Retinal pigment epithelial cell (primary cell): ENCODE data around the gene FLNB.

Experiments
- DNase-seq: peaks from one replicate; pipeline ENCODE4 v3.0.0-alpha.2; 2010; ENCODE audit warnings: low read depth
- H3K4me3 ChIP-seq: 2 replicates; pipeline ENCODE4 v1.5.1; 2011; ENCODE audit warnings: mild to moderate bottlenecking, low read length, control low read depth, moderate library complexity
- TF ChIP-seq, protein P1 (sequence below): conservative IDR thresholded peaks from 2 replicates; pipeline ENCODE4 v1.5.1; 2011; ENCODE audit warnings: low read depth, low read length, control low read depth, inconsistent platforms

The FLNB gene

DNA sequence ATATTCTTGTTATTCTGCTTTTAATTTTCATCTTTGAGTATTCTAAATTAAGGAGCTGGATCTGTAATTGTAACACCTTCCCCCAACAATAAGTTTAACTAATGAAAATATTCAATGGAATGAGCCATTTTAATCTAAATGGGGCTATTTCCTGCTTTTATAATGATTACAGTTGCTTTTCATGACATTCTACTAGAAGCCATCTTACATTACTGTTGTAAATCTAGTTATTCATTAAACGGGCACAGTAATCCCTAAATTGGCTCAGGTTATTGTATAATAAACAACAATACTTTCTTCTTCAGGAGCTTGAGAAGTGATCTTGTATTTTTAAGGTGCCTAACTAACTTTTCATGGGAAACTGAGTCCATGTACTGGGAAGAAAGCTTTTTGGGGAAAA, 8.5 kb downstream of the FLNB start:
- H3K4me3 ChIP-seq, result no peak overlapping the region
- TF ChIP-seq, protein P1, sequence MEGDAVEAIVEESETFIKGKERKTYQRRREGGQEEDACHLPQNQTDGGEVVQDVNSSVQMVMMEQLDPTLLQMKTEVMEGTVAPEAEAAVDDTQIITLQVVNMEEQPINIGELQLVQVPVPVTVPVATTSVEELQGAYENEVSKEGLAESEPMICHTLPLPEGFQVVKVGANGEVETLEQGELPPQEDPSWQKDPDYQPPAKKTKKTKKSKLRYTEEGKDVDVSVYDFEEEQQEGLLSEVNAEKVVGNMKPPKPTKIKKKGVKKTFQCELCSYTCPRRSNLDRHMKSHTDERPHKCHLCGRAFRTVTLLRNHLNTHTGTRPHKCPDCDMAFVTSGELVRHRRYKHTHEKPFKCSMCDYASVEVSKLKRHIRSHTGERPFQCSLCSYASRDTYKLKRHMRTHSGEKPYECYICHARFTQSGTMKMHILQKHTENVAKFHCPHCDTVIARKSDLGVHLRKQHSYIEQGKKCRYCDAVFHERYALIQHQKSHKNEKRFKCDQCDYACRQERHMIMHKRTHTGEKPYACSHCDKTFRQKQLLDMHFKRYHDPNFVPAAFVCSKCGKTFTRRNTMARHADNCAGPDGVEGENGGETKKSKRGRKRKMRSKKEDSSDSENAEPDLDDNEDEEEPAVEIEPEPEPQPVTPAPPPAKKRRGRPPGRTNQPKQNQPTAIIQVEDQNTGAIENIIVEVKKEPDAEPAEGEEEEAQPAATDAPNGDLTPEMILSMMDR, result no peak
- no peak for DNase-seq

GRCh38 chr3:58018892-58019742, 10.9 kb downstream of the FLNB start:
- H3K4me3 ChIP-seq, result no peak overlapping the region
- TF ChIP-seq, protein P1, result no peak
- DNase-seq, result no peak

- TF ChIP-seq, protein P1, result no peak
- H3K4me3 ChIP-seq, result no peak overlapping the region
- no peak for DNase-seq
Observed at GRCh38 chr3:58020783-58021071, 12.5 kb downstream of the FLNB start.

DNA sequence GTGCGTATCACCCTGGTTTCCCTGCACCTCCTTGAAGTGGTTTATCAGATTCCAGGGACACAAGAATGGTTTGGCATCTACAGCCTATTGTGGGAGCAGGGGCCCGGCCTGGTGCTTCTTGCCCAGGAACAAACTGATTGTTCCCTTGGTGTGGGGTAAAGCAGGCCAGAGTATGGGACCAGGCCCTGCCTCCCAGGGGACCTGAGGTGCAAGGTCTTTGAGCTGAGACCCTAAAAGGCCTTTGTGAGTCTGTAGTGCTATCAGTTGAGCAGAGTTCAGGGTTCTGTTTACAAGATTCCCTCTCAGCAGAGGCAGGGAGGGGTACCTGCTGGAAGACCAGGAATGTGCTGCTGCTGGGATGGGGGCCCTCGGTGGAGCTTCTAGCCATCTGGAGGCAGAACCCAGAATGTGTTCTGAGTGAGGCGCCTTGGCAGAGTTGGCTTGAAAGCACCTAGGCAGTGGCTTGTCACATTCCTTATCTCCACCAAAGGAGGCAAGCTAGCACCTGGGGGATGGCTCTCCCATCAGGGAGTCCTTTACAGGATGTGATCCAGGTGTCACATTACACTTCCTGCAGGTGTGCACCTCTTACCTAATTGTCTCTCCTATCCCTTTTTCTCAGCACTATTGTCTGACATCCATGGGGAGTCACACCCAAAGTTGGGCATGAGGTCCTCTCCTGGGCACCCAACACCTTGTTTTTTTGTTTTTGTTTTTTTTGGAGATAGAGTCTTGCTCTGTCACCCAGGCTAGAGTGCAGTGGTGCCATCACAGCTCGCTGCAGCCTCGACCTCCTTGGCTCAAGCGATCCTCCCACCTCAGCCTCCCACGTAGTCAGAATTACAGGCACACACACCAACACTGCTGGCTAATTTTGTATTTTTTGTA, 13.1 kb downstream of the FLNB start:
- no peak for DNase-seq
- TF ChIP-seq, protein P1, result no peak
- no peak overlapping the region for H3K4me3 ChIP-seq

DNA sequence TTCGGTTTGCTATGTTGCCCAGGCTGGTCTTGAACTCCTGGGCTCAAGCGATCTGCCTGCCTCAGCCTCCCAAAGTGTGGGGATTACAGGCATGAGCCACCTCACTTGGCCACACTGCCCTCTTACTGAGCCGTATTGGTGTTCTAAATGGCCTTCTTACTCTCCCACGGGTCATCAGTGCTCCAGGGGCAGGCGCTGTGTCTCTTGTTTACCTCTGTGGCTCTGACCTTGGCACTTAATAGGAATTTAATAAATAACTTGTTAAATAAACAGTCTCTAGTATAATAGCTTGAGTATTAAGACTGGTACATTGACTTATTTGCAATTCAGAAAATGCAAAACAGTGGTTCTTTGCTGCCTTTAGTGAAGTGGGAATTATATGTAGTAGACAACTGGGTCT, 13.7 kb downstream of the FLNB start:
- TF ChIP-seq, protein P1, result no peak
- DNase-seq, result no peak
- no peak overlapping the region for H3K4me3 ChIP-seq

- DNase-seq, result no peak
- no peak overlapping the region for H3K4me3 ChIP-seq
- TF ChIP-seq, protein P1, result no peak
Observed at GRCh38 chr3:58022490-58022889, 14.3 kb downstream of the FLNB start.
